Measurements from ENCODE around the gene HTR7.
"Not testable (repeated sequence)": the region's sequence is repeated elsewhere in the genome, so short reads cannot be mapped to it uniquely, and the experiment has no call there.

The HTR7 gene

DNA sequence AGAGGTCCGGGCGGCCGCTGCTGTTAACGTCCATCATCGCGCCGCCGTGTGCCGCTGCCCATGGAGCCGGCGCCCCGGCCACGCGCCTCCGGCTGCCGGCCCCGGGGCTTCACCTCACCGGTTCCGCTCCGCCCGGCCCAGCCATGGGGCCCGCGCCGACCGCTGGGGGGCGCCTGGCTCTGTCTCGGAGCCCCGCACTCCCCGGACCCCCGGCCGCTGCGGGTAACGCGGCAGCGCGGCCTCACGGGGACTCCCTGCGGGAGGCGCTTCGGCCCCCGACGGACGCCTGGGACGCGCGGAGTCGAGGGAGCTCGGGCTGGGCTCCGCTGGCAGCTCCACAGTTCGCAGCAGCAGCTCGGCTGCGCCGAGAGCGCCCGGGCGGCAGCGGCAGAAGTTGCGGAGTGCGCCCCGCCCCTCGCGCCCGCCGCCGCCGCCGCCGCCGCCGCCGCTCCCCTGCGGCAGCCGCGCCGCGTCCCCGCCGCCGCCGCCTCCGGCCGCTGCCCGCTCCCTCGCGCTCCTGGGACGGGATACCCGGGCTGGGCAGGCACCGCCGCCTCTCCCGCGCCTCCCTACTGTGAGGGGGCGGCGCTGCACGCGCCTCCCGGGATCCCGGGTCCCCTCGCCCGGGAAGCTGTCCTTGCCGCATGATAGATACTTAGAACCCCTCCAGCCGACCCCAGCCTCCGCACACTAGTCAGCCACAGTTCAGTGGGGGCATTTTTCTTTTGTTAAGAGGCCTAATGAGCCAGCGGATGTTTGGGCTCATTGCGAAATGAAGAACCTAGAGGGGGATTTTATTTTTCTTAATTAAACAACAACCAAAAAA, at the start of gene HTR7:
HTR7 (minus strand) TSS at position 405 of the 826 bp plus-strand sequence; CDS start at position 37, 368 bp downstream.
- DNase-seq (ENCODE audit: low read depth in 2 of 2) = peak in 1 of 2 donors; percentile 27

DNA sequence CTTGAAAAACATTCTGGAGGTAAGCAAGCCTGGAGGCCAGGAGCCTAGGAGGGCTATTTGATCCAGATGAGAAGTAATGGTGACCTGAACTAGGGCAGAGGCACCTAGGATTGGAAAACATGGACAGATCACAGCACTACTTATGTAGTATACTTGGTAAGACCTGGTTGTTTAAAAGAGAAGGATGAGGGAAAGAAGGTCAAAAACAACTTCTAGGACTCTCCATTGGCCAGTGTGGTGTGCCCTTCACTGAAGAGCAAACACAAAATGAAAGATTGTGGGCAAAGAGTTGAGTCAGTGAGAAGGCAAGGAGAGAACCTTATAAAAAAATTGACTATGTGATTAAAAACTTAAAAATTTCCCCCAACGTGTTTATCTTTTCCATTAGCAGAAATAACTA, 48.8 kb upstream of the HTR7 start:
- no peak for DNase-seq (ENCODE audit: low read depth in 2 of 2)

DNA sequence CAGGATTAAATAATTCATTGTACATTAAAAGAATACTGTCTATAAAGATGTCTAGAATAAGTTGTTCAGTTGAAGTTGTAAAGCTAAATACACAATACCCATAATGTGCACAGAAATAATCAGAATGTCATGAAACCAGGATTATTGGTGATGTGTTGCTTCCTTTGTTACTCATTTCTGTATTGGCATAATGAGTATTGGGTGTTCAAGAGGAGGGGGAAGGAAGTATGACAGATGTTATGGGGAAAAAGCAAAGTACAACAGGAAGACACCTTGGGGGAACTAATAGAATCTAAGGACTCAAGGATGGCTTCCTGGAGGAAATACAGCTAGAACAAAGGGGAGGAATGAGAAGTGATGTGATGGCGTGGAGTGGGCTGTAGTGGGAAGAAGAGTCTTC, 48.1 kb upstream of the HTR7 start:
- no peak for DNase-seq (ENCODE audit: low read depth in 2 of 2)

DNA sequence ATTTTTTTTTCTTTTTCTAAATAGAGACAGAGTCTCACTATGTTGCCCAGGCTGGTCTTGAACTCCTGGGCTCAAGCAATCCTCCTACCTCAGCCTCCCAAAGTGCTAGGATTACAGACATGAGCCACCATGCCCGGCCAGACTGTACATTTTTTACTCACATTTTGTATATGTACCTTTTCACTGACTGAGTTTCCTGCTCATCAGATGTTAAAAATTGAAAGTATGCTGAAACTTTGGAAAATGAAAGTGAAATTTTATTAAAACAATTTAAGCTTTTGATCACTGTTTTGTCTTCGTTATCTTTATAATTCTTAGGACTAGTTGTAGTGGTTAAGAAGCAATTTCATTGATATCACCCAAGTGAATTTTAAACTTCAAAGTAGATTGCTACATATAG, 39.1 kb upstream of the HTR7 start:
- DNase-seq (ENCODE audit: low read depth in 2 of 2) = not testable (repeated sequence)

DNA sequence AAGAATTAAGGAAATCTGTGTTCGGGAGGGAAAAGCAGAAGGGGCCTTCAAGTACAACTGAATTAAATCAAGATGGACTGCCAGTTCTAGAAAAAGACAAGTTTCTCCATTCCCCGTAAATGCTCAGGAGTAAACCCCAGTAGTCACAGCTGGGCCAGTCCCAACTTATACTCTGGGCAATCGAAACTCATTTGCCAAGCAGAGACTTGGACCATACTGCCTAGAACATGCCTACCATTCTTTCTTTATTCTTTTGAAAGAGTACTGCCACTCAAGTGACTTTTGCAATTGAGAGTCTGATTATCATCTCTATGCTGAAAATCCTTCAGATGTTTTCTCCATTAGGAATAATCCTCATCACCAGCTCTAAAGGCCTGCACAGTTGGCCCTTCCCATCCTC, 35.4 kb upstream of the HTR7 start:
- DNase-seq (ENCODE audit: low read depth in 2 of 2) = no peak

DNA sequence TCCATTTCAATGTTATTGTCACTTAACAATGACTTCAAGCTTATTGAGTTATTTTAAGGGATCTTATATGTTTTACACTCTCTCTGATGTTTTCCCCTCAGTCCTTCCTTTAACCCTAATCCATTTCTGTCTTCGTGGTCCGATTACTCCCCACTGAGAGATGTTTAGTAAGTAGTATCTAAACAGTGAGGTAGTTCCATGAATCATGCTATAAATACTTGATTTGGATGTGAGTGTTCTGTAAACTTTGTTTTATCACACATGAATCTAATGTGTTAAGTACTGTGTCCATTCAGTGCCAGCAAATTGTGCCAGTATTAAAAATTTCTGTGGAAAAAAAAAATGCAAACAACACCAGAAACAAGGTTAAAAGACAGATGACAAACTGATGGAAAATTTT, 32.5 kb upstream of the HTR7 start:
- no peak for DNase-seq (ENCODE audit: low read depth in 2 of 2)

DNA sequence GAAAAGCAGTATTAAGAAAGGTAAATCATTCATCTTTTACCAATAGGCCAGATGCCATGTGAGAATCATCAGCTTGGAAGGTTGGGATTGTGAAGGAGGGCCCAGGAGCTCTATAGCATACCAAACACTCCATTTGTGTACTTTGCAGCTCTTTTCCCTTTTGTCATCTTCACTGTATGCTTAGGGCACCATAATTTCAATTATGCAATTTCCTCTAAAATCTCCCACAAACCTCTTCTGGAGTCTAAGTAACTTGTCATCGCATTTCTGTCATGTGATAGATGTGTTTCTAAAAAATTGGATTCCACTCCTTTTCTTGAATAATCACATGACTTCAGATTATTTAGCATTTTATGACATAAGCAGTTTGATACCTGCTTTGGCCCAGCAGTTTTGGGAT, 31.8 kb upstream of the HTR7 start:
- no peak for DNase-seq (ENCODE audit: low read depth in 2 of 2)

DNA sequence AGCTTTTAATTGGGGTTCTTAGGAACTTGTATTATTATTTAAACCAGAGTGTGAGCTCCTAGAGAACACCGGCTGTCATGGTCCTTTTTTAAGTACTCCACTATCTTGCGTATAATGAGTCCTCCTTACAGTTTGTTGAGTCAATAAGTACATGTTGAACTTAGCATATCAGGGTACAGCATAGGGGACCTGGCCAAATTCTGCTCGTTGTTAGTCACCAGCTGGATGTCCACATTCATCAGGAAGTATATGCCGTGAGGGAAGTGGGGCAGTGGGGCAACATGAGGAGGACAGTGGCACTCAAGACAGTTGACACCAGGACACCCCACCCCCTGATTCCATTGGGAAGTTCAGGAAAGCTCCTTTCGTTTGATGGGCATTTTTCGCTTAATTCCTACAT, 30.5 kb upstream of the HTR7 start:
- DNase-seq (ENCODE audit: low read depth in 2 of 2) = no peak

DNA sequence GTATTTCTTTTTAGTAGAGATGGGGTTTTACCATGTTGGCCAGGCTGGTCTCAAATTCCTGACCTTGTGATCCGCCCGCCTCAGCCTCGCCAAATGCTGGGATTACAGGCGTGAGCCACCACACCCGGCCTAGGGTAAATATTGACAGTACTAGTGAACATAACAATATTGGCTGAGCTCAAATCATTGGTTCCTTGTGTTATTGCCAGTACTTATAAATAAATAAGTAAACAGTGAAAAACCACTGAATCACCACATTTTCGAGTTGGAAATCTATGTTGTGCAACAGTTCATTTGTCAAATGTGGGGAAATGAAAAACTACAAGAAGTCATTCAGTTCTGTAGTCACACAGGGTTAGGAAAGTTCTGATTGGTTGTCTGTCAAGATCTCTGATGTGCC, 29.7 kb upstream of the HTR7 start:
- no peak for DNase-seq (ENCODE audit: low read depth in 2 of 2)

DNA sequence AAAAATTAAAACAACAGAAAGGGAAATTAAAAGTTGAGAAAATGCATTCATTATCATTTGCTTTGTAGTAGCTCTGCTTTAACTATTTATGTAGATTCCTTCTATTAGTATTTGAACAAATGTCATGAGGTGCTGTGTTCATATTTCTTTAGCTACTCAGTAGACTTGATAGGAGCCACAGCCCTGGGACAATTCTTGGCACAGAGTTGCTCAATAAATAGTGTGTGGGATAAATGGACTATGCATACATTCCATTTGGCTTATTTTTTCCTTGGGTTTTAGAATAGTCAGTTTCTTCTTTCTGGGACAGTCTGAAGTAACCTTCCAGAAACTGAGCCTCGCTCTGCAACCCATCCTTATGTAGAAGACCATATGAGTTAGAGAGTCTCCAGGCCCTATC, 27.3 kb upstream of the HTR7 start:
- no peak for DNase-seq (ENCODE audit: low read depth in 2 of 2)

DNA sequence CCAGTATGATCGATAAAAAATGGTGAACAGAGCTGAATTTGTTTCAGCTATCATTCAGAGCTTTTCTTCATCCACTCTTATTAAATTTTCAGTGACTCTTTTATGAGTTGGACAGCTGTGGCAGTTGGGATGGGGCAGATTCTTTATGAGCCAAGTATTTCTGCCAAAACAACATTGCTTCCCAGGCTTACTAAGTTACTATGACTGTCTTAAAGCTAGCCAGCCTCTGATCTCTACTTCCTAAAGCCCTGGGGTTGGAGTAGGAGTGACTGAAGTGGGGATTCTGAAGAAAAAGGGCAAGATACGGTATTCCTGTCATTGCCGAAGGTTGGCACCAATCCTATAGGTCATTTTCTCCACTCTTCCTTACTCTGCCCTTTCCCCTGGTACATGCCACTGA, 26.6 kb upstream of the HTR7 start:
- no peak for DNase-seq (ENCODE audit: low read depth in 2 of 2)

DNA sequence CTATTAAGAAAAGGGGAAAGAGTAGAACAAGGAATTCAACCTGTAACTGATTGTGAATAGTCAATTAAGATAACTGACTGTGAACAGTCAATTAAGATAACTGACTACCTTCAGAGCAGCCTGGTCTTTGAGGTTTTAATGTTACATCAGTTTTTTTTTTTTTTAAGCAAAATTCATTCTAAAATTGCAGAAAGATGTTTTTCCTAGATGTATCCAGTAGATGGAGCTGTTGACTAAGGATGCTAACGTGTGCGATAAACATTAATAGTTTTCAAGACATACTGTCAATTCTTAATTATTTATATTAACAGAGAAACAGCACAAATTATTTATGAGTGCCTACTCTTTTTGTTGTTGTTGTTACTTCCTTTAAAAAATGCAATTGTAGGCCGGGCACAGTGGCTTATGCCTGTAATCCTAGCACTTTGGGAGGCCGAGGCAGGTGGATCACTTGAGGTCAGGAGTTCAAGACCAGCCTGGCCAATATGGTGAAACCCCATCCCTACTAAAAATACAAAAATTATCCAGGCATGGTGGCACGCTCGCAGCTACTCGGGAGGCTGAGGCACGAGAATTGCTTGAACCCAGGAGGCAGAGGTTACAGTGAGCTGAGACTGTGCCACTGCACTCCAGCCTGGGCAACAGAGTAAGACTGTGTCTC, 22.4 kb upstream of the HTR7 start:
- DNase-seq (ENCODE audit: low read depth in 2 of 2) = not testable (repeated sequence)

DNA sequence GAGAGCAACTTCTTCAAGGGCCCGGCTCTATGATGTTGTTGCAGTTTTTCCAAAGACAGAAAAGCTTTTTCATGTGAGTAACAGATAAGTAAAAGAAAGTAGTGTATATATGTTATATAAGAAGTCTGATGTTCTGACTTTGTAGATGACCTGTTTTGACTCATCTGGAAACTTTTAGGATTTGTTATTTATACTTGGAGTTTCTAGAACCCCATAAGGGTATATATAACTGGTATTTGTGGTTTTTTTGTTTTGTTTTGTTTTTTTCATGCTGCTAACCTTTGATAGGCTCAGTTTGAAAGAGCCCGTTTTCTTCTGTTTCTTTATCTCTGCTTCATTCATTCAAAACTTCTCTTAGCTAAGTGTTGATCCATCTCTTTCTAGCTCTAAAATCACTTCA, 21.2 kb upstream of the HTR7 start:
- no peak for DNase-seq (ENCODE audit: low read depth in 2 of 2)

DNA sequence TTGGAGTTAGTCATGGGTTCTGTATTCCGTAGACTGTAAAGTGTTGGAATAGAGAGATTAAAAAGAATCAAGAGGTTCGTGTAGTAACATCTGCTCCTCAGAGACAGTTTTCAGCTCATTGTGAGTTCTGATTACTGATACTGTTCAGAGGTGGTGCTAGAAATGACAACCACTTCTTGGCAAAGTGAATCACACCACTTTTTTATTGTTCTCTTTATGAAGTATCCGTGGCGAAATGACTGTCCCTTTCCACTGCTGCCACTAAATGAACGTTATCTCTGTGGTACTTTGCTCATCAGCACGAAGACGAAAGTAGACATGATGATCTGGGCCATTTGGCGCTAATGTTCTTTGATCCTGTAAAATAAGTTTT, 14.8 kb upstream of the HTR7 start:
- DNase-seq (ENCODE audit: low read depth in 2 of 2) = peak in 1 of 2 donors; percentile 11

DNA sequence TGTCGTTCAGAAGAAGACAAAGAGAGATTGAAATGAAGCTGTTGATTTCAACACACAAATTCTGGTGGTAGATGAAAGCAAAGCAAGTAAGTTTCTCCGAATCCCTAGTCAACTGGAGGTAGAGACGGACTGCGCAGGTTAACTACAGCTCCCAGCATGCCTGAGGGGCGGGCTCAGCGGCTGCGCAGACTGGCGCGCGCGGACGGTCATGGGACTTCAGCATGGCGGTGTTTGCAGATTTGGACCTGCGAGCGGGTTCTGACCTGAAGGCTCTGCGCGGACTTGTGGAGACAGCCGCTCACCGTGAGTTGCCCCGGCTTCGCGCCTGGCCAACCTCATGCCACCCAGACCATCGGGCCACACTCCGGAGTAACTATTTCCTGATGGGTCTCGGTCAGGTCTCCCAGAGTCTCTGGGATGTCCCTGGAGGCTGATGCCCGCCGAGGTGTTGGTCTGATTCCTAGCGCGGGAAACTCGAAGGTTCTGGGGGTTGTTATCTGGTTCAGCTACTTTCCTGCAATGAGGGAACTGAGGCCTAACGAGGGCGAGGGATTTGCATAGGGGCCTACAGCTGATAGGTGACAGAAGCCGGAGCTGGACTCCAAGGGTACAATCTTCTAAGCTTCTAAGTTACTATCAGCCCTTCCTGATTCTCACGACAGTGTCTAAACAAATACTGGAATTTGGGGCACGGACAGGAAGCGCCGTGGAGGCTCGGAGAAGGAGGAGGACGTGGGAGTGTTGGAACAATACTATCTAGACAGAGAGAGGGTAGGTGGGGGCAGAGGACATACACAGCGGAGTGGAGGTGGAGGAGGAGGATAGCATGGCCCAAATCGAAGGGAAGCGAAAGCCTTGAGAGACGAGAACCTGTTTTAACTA, 14.2 kb upstream of the HTR7 start, which contains the start of gene RPP30:
RPP30 (plus strand) TSS at position 209 of the 882 bp plus-strand sequence; CDS start at position 222, 13 bp downstream.
- peak; percentile 76 to 79 for DNase-seq (ENCODE audit: low read depth in 2 of 2)

DNA sequence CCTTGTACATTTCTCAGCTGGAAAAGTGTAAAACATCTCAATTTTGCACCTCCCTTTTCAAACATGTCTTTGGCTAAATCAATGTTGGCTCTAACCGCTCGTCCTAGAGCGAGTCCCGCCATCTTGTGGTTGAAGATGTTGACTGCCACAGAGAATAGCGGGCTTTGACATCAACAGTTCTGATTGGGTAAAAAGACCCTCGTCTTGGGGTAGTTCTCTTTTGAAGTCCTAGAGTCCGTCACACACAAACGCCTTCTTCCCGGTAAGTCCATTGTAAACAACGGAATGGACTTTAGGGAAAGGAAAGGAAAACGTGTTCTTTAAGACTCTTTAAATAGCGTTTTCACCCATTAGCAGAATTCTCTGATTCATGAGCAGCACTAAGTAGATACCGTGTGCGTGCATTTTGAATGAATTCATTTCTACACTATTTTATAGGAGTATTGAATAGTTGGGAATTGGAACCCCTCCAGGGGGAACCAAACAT, 13.5 kb upstream of the HTR7 start:
- DNase-seq (ENCODE audit: low read depth in 2 of 2) = no peak

DNA sequence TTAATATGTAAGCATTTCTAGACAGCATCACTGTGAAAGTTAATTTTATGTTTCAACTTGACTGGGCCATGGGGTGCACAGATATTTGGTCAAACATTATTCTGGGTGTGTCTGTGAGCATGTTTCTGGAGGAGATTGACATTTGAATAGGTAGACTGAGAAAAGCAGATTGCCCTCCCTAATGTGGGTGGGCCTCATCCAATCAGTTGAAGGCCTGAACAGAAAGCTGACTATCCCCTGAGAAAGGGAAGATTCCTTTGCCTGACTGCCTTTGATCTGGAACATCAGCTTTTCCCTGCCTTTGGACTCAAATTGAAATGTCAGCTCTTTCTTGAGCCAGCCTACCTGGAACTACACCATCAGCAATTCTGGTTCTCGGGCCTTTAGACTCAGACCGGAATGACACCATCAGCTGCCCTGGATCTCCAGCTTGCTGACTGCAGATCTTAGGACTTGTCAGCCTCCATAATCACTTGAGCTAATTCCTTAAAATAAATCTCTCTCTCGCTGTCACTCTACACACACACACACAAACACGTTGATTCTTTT, 8.3 kb upstream of the HTR7 start:
- DNase-seq (ENCODE audit: low read depth in 2 of 2) = no peak

DNA sequence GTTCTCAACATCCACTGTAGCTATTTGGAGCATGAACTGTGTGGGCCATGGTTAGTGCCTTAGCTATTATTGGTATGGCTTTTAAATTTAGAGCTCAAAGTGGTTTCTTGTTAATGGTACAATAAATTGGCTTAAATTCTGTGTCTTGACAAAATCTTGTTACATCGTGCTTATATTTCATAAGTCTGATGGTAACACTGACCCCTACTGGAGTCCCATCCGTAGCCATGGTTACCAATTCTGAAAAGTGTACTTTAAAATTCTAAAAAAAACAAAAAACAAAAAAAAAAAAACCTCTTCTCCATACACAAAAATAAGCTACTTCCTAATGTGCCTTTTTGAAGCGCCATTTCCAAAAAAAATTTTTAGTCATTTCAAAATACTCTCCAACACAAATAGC, 7.6 kb upstream of the HTR7 start:
- no peak for DNase-seq (ENCODE audit: low read depth in 2 of 2)

DNA sequence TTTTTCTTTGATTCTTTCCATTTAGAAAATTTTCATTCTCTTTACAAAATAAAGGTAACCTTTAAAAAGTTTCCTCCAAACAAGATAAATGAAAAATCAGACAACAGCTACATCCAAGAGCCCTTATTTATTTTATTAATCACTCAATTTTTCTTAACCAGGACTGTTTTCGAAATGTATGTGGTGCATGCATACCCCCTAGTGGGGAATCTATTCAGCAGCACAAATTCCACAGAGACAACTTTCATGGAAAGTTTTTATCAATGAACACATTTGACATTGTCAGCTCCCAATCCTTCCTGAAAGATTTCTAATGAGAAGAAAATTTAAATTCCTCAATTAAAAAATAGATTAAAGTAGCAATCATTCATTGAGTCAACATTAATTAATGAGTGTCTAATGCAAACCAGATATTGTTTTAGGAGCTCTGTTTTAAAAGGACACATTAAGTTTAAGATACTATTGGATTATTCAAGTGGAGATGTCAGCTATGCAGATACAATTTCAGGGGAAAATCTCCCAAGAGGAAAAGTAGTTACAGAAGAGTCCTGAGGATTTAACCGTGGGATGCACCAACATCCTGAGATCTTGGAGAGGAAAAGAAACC, 5.2 kb upstream of the HTR7 start:
- DNase-seq (ENCODE audit: low read depth in 2 of 2) = no peak

DNA sequence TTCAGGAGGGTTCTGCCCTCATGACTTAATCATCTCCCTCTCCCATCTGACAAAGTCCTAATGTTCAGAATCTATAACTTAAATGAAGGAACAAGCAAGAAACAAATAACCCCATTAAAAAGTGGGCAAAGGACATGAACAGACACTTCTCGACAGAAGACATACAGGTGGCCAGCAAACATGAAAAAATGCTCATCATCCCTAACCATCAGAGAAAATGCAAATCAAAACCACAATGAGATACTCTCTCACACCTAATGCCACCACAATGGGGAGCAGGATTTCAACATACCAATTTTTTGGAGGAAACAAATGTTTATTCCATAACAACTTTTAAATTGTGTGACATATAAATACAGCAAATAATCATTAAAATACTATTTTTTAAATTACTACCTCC, 3.0 kb upstream of the HTR7 start:
- no peak for DNase-seq (ENCODE audit: low read depth in 2 of 2)

DNA sequence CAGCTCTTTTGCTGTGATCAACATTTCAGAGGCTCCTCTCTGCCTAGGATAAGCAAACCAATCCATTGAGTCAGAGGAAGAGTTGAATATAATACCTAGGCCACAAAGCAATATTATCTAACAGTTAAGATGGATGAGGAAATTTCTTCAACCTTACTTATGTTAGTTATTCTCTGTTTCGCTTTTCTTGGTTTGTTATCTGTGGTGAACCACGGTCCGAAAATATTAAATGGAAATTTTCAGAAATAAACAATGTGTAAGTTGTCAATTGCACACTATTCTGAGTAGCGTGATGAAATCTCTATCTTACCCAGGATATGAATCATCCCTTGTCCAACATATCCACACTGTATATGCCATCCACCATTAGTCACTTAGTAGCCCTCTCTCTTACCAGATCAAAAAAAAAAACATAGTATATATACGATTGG, 1.5 kb upstream of the HTR7 start:
- no peak for DNase-seq (ENCODE audit: low read depth in 2 of 2)
